Measurements from ENCODE around the gene IPO9.
"Not testable (repeated sequence)": the region's sequence is repeated elsewhere in the genome, so short reads cannot be mapped to it uniquely, and the experiment has no call there.

Gene IPO9

DNA sequence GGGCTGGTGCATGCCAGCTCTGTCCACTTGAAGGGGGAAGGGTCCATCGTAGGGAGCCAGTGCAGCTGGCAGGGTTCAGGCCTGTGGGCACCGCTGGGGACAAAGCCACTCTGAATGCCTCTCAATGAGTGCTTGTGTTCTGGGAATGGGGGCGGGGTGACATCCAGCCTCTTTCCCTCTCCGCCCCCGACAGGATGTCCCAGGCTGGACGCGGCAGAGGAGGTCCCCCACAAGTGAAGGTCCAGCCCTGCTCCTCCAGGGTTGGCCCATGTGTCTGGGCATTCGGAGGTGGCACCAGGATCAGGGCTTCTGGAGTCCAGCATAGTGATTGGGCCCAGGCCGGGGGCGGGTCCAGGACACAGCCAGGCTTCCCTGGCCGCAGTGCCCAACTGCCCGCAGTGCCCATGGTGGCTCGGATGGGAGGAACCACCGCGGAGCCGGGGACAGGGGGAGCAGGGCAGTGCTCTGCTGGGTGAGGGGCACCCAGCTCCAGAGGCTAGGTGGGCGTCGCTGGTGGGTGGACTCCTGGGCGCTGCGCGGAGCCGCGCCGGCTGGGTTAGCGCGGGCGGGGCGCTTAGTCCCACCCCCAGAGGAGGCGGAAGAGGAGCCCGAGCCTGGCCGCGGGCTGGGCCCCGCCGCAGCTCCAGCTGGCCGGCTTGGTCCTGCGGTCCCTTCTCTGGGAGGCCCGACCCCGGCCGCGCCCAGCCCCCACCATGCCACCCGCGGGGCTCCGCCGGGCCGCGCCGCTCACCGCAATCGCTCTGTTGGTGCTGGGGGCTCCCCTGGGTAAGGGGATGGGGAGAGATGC lies 59.5 kb downstream of the IPO9 start, which contains the start of gene SHISA4:
Gene SHISA4, plus strand, starts transcription at position 617 of the 808 bp plus-strand sequence. Its CDS starts 97 bp downstream, at position 714.
- DNase-seq (ENCODE audit: low spot score) = peak; percentile 89

DNA sequence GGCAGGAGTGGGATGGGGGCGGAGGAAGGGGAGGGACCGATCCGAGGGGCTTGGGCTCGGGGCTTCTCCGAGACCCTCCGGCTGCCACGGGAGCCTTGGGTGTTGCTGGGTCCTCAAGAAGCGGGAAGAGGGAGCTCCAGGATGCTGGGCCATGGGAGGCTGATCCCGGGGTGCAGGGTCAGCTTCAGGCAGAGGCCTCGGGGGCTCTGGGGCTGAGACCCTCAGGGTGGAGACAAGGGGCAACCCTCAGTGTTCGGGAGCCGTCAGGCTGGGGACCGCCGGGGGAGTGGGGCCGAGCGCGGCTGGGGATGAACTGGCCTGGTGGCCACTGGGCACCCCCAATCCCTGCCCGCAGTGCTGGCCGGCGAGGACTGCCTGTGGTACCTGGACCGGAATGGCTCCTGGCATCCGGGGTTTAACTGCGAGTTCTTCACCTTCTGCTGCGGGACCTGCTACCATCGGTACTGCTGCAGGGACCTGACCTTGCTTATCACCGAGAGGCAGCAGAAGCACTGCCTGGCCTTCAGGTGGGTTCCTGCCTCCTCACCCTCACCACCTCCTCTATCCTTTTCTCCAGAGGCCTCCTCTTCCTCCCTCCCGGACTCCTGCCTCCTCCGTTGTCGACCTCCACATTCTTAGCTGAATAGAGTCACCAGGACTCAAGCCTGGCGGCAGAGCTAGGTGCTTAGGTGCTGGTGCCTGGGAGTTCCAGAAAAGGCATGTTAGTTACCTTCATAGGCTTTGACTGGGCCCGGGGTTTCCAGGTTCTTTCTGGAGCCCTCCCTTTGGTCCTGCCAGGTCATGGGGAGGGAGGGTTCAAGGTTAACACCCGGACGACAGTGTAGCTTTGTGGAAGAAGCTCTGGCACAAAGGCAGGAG lies 60.4 kb downstream of the IPO9 start:
- DNase-seq (ENCODE audit: low spot score) = no peak

DNA sequence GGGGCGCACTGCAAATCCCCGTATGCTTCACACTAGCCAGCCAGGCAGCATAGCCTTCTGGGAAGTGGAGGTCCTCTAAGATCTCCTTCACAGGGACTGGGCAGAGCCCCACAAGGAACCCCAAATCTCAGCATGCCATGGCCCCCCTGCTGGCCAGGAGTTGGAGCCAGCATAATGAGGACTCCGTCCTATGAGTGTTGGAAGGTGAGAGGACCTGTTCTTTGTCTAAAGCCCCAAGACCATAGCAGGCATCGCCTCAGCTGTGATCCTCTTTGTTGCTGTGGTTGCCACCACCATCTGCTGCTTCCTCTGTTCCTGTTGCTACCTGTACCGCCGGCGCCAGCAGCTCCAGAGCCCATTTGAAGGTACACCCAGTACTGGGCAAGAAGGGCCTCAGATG lies 61.3 kb downstream of the IPO9 start:
- DNase-seq (ENCODE audit: low spot score) = no peak

DNA sequence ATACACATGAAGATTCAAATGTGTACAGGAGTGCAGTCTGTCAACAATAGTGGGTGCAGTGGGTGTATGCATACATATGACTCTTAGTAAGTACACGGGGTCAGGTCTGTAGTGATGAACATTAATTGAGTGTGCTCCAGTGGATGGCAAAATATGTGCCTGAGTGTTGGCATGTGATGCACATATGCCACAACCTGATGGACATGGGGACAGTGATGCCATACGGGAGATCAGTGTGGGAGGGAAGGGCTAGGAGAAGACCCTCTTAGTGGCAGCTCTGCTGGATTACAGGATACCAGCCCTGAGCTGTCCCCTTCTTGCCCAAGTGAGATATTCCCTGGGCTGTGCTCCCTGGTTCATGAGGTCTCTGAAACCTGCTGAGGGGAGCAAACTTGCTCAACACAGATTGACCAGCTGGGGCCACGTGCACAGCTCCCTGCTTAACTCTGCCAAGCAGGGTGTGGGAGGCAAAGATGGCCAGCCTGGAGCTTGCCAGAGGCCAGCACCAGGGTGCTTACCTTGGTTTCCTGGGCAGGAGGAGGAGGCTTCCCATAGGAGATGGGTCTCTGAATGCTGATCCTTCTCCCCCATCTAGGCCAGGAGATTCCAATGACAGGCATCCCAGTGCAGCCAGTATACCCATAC lies 62.0 kb downstream of the IPO9 start:
- no peak for DNase-seq (ENCODE audit: low spot score)

DNA sequence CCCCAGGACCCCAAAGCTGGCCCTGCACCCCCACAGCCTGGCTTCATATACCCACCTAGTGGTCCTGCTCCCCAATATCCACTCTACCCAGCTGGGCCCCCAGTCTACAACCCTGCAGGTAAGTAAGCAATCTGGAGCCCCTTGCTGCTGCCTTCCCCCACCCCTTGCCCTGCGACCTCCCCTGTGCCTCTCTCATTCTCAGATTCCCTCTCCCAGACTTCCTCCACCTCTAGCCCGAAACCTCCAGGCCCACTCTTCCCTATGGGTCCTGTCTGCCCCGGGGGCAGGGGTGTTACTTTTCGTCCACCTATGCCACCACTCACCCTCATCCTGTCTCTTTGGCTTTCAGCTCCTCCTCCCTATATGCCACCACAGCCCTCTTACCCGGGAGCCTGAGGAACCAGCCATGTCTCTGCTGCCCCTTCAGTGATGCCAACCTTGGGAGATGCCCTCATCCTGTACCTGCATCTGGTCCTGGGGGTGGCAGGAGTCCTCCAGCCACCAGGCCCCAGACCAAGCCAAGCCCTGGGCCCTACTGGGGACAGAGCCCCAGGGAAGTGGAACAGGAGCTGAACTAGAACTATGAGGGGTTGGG lies 62.6 kb downstream of the IPO9 start:
- DNase-seq (ENCODE audit: low spot score) = no peak

DNA sequence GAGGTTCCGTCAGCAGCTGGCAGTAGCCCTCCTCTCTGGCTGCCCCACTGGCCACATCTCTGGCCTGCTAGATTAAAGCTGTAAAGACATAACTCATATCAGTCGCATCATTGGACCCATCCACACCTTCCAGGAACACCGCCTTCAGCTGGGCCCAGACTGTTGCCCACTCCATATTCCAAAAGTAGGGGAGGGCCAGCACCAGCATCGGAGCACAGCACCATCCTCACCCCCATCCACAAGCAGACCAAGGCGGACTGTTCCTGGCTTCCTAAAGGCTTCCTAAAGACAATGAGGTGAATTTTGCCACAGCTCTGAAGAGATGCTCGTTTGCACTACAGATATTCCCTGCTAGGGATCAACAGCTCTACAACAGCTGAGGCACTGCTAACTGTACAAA lies 63.3 kb downstream of the IPO9 start:
- no peak for DNase-seq (ENCODE audit: low spot score)

DNA sequence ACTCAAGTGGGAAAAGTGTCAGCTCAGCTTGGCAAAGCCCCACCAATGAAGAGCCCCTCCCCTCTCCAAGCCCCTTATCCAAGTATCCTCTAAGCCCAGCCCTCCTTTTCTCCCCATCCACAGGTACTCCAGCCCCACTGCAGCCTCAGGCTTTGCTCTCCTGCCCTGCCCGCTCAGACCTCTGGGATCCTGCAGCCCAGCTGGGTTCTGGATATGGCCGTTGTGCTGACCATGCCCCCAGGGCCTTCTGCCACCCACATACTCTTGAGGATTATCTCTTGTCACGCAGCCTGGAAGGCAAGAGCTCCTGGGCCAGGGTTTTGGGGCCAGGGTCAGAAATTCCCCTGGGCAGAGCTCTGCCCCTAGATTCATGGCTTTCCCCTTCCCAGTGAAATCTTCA lies 64.5 kb downstream of the IPO9 start:
- DNase-seq (ENCODE audit: low spot score) = no peak

DNA sequence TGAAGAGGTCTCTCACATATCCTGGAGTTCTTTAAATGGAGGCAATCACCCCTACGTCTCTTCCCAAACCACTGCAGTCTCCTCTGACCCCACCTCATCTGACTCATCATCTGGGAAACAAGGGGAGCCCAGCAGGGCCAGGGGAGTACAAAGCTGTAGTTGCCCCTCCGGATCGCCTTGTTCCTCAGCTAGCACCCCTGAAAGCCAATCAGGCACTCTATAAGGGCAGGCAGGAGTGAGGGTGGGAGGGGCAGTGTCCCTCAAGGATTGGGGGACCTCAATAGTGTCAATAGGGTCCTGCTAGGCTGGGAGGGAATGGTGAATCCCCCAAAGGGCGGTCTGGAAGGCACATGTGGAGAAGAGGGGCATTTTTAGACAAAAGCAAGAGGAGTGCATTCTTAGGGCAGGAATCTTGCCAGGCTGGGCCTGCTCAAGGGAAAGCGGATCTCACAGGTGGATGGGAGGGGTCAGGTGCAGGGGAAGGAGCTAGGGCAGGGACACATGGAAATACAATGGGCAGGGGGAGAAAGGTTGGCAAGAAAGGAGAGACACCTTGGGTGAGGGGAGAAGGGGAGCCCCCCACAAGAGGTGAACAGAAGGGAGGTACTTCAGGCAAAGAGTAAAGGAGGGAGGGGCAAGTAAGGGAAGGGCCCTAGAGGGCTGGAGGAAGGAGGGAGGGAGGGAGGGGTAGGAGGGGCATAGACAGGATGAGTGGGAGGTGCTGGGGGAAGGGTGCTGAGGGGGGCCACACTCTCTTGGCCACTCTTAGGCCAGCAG lies 65.6 kb downstream of the IPO9 start:
- no peak for DNase-seq (ENCODE audit: low spot score)

DNA sequence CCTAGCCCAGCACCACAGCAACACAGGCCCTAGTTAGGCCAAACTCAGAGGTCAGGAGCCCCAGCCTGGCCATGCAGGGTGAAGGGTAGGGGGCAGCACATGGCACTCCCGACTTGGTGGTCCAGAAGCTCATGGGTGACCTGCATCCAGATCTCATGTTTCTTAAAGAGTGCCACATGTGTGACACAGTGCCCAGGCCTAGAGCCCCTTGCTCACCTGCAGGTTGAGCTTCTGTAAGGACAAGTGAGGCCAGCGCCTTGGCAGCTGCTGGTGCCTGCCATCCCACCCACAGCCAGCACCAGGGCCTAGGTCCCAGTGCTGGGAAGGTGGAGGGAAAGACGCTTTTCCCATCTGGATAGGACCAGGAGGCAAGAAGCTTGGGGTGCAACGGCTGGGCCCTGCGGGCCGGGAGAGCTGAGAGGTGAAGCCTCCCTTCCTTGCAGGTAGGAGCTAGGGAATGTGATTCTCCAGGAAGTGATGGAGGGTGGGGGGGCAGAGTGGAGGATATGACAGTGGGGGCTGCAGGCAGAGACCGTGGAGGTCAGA lies 66.2 kb downstream of the IPO9 start:
- no peak for DNase-seq (ENCODE audit: low spot score)

DNA sequence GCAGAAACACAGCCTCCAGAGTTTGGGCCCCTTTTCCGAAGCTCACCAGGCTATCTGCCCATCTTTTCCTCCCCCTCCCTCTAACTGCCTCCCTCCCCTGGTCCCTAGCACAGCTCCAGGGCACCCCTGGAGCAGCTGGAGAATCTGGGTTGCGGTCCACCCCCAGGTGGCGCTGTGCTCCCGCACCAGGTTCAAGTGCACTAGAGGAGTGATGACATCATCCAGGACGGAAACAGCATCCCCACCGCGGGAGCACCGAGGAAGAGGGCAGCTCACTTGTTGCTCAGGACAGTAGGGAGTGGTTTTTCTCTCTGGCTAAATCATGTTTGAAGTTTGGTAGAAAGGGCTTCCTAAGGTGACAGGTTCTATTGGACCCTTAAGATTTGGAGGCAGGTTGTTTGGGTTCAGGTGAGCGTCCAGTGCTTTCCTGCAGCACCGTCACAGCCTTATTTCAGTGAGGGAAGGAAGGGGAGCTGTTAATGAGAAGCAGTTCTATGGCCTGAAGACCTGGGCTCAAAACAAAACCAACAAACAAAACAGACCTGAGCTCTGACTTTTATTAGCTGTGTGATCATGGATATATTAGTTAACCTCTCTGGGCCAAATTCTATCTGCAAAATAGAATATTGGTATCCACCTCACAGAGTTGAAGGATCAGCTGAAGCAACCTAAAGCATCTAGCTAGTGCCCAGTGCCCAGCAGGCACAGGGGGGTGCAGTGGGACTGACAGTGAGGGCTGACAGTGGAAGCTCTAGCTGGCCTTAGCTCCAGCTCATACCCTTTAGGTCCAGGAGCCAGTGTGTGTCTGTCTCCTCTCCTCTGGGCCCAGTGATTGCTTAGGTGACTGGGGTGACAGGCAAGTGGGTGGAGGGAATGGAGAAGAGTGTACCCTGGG lies 67.2 kb downstream of the IPO9 start:
- DNase-seq (ENCODE audit: low spot score) = peak; percentile 90

DNA sequence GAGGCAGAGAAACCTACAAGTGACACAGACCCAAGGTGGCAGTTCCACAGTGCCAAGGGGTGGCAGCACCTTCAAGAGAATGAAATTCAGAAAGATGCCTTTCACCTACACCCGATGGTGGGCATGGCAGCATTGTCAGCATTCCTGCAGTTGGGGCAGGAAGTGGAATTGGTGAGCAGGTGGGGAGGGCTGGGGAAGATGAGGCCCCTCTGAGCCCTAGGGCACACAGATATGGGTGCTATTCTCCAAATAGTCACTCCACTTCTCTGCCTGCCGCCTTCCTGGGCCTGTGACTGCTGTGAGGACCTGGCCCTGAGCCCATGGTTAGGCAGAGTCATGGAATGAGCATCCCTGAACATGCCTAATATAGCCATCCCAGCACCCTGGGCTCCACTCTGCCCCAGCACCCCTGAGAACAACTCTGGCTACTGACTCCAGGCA lies 68.0 kb downstream of the IPO9 start:
- peak; percentile 72 for DNase-seq (ENCODE audit: low spot score)

DNA sequence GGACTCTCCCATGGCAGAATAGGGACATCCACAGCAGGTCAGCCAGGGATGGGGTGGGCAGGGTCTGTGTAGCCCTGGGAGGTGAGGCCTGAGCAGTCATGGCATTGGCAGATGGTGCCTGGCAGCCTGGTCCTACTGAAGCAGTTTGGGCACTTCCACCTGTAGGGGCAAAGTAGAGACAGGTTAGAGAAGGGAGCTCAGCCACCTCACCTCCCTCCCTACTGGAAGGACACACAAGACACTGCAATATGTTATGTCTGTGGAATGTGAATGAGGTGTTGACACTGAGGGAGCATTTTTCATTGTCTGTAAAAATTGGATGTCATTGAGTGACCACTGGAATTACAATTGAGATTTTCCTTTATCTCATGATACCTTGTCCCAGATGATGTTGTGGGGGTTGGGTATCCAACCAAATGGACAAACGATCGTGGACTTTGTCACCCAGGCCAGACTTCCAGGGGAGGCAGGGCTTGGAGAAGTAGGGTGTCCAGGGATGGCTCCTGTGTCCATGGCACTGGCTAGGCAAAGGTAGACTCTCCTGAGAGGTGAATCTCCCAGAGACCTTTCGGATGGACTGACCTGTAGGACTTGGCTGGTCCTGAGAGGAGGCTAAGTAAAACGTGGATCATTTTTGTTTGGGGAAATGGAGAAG lies 69.4 kb downstream of the IPO9 start:
- DNase-seq (ENCODE audit: low spot score) = no peak

DNA sequence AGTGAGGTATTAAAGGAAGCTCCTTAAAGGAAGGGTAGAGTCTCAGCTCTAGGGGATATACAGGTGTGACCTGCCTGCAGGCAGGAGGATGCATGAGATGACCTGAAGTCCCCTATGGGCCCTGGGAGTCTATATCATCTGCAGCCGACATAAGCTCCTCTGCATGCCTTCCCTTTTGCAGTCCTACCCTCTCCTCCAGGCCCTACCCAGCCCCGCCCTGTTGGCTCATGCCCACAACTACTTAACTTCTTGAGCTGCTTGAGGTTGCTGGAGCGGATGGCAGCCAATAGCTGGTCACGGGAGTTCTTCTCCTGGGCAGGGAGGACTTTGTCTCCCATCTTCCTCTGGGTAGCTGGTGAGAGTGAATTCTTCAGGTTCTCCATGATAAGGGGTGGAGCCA lies 70.0 kb downstream of the IPO9 start:
- no peak for DNase-seq (ENCODE audit: low spot score)

DNA sequence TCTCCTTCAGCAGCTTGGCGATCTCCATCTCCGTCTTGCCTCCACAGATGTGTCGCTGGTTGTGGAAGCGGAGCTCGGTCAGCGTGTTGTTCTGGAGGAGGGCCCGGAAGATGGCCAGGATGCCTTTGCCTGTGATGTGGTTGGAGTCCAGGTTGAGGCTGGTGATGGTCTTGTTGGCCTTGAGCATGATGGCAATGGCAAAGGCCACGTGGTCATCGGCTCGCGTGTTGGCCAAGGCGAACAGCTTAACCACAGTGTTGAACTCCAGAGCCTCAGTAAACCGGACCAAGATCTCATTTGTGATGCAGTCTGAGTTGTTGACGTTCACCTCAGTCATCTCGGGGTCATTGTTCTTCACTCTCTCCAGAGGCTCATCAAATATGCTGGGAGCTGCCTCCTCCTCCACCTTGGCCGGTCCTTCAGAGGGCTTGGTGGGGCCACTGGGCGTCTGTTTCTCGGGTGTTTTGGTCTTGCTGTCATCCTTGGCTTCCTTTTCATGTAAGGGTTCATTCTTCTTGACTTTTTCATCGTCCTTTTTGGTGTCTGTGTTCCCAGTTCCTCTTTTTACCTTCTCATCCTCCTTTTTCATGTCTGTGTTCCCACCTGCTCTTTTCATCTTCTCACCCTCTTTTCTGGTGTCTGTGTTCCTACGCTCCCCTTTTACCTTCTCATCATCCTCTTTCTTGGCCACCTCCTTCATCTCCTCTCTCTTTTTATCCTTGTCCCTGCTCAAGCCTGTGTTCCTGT lies 70.9 kb downstream of the IPO9 start:
- DNase-seq (ENCODE audit: low spot score) = no peak

DNA sequence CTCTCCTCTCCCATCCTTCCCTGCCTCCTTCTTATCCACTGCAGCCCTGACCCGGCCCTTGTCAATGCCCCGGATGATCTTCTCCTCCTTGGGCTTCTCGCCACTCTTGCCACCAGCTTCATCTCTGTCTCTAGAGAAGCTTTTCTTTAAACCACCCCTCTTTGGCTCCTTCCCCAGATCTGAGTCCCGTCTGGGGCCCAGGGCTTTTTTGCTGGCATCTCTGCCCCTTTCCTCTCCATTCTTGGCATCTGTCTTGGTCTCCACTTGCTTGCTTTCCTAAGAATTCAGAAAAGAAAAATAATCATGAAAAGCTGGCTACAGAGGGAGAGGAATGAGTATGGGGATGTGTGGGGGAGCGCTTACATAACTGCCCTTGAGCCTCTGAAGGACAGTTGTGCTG lies 71.5 kb downstream of the IPO9 start:
- no peak for DNase-seq (ENCODE audit: low spot score)

DNA sequence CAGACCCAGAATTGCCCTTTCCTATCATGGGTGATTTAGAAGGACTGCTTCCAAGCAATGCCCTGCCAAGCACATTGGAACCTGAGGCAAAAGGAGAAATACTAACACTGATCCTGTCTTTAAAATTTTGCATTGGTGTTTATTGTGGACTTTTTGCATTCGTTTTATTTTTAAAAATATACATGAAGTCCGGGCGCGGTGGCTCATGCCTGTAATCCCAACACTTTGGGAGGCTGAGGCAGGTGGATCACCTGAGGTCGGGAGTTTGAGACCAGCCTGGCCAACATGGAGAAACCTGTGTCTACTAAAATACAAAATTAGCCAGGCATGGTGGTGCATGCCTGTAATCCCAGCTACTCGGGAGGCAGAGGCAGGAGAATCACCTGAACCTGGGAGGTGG lies 72.1 kb downstream of the IPO9 start:
- not testable (repeated sequence) for DNase-seq (ENCODE audit: low spot score)

DNA sequence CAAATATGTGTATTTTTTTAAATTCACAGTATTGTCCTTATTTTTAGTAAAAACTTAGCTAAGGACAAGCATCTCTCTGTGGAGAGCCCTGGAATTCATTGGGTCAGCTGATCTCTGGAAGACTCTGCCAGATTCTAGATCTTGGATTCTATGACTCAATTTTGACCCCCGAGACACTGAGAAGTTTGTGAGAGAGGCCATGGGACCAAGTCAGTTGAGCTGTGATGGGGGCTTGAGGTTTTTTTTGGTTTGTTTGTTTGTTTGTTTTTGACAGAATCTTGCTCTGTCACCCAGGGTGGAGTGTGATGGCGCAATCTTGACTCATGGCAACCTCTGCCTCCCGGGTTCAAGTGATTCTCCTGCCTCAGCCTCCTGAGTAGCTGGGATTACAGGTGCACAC lies 73.2 kb downstream of the IPO9 start:
- peak; percentile 29 for DNase-seq (ENCODE audit: low spot score)

DNA sequence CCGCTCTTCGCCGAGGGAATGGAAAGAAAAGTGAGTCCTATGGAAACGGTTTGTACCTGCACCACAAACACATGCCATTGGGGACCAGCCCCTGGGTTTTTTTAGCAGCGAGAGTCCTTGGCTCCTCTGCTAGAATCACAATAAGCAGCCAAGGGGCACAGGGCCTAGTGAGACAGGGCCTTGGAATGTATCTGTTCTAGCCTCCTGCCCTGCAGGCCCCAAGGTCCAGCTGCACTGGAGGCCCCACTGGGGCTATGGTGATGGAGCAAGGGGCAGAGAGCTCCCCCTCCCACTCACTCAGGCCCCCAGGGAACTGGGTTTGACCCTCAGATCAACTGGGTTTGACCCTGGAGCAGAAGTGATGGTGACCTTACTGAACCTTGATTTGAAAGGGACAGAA lies 74.2 kb downstream of the IPO9 start:
- peak; percentile 49 for DNase-seq (ENCODE audit: low spot score)

DNA sequence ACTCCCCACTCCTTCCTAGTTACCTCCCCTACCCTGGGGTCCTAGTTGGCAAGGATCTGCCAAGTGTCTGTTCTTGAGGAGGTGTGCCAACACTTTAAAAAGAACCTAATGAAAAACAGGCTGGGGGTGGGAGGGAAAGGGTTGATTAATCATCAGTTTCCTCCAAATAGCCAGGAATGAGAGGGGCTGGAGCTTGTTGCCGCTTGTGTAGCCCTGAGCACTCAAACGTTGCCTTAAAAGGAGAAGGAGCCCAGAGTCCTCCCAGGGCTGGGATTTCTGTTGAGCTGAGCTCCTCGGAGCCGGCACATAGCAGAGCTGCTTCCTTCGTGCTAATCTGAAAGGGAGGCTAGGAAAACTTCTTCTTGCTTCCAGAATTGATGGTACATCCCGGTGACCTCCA lies 75.6 kb downstream of the IPO9 start:
- peak; percentile 87 for DNase-seq (ENCODE audit: low spot score)

Data from GM03348 (cell line).